Stimulated activated CD4-positive, alpha-beta T cell treated with anti-CD3 and anti-CD28 coated beads, Interleukin-12 subunit alpha, Interleukin-12 subunit beta, amount 100 ng/mL, for 48 hours (primary cell): ENCODE results near the gene LRGUK.
A peak's percentile ranks its signal among the peaks of the same experiment; 100 is the strongest.
"Not testable (repeated sequence)": the region's sequence is repeated elsewhere in the genome, so short reads cannot be mapped to it uniquely, and the experiment has no call there.

Experiments used
- DNase-seq, 3 donors: peaks; one replicate each; pipeline ENCODE4 v3.0.0-alpha.2; 2020; ENCODE audit warnings: low read depth in 2 of 3, low spot score in 1 of 3

LRGUK gene

GRCh38 chr7:134126966-134127848 lies at the start of gene LRGUK:
LRGUK (plus strand) TSS chr7:134127340; CDS start chr7:134127368, 28 bp downstream.
- DNase-seq = peak; percentile 49 to 69 (median 63)

- DNase-seq = not testable (repeated sequence)
Observed at GRCh38 chr7:134077560-134077959, 49.6 kb upstream of the LRGUK start.

GRCh38 chr7:134078991-134079390 lies 48.1 kb upstream of the LRGUK start:
- no peak for DNase-seq

GRCh38 chr7:134081695-134082094 lies 45.4 kb upstream of the LRGUK start:
- no peak for DNase-seq

- no peak for DNase-seq
Observed at GRCh38 chr7:134083766-134084487, 43.2 kb upstream of the LRGUK start.

- no peak for DNase-seq
Observed at GRCh38 chr7:134084488-134085144, 42.5 kb upstream of the LRGUK start.

- DNase-seq = no peak
Observed at GRCh38 chr7:134085311-134085710, 41.8 kb upstream of the LRGUK start.

GRCh38 chr7:134086998-134087735 lies 40.0 kb upstream of the LRGUK start:
- no peak for DNase-seq

GRCh38 chr7:134088199-134088598 lies 38.9 kb upstream of the LRGUK start:
- no peak for DNase-seq

- no peak for DNase-seq
Observed at GRCh38 chr7:134089446-134089845, 37.7 kb upstream of the LRGUK start.

- no peak for DNase-seq
Observed at GRCh38 chr7:134098072-134098471, 29.1 kb upstream of the LRGUK start.

- DNase-seq = no peak
Observed at GRCh38 chr7:134101716-134102115, 25.4 kb upstream of the LRGUK start.

GRCh38 chr7:134104166-134104565 lies 23.0 kb upstream of the LRGUK start:
- DNase-seq = no peak

GRCh38 chr7:134105841-134106240 lies 21.3 kb upstream of the LRGUK start:
- DNase-seq = no peak

GRCh38 chr7:134108802-134109201 lies 18.3 kb upstream of the LRGUK start:
- no peak for DNase-seq

- DNase-seq = no peak
Observed at GRCh38 chr7:134113655-134114054, 13.5 kb upstream of the LRGUK start.

GRCh38 chr7:134114992-134115391 lies 12.1 kb upstream of the LRGUK start:
- no peak for DNase-seq

GRCh38 chr7:134120405-134120804 lies 6.7 kb upstream of the LRGUK start:
- DNase-seq = no peak

- no peak for DNase-seq
Observed at GRCh38 chr7:134121632-134122139, 5.5 kb upstream of the LRGUK start.

- DNase-seq = no peak
Observed at GRCh38 chr7:134122980-134123379, 4.2 kb upstream of the LRGUK start.

- DNase-seq = no peak
Observed at GRCh38 chr7:134126146-134126545, 994 bp upstream of the LRGUK start.
